Epithelial cell of proximal tubule (primary cell): ENCODE results near the gene MXRA7. TPM values are rescaled to one million over a fixed set of nuclear protein-coding genes. Genes with fewer than 3 reads are reported as not detected.

Experiments
- DNase-seq: peaks from one replicate; pipeline ENCODE4 v3.0.0-alpha.2; 2011; ENCODE audit warnings: low read depth
- H3K4me3 ChIP-seq: 2 replicates; pipeline ENCODE4 v1.5.1; 2011; ENCODE audit warnings: low read depth, mild to moderate bottlenecking, low read length
- CTCF ChIP-seq: conservative IDR thresholded peaks from 2 replicates; pipeline ENCODE4 v1.5.1; 2012; ENCODE audit warnings: low read depth, mild to moderate bottlenecking, low read length
- total RNA-seq: library from RNA; depleted of rRNA; stranded (reverse); fragments of >200 nt; gene quantifications from 2 replicates; pipeline ENCODE4 v1.2.3, GENCODE V29; 2015

The MXRA7 gene
- total RNA-seq, 1 donor from 2014 or later, result 167 TPM

GRCh38 chr17:76687298-76688164, 23.2 kb downstream of the MXRA7 start:
- no peak for TF ChIP-seq CTCF
- no peak overlapping the region for H3K4me3 ChIP-seq
- no peak for DNase-seq

DNA sequence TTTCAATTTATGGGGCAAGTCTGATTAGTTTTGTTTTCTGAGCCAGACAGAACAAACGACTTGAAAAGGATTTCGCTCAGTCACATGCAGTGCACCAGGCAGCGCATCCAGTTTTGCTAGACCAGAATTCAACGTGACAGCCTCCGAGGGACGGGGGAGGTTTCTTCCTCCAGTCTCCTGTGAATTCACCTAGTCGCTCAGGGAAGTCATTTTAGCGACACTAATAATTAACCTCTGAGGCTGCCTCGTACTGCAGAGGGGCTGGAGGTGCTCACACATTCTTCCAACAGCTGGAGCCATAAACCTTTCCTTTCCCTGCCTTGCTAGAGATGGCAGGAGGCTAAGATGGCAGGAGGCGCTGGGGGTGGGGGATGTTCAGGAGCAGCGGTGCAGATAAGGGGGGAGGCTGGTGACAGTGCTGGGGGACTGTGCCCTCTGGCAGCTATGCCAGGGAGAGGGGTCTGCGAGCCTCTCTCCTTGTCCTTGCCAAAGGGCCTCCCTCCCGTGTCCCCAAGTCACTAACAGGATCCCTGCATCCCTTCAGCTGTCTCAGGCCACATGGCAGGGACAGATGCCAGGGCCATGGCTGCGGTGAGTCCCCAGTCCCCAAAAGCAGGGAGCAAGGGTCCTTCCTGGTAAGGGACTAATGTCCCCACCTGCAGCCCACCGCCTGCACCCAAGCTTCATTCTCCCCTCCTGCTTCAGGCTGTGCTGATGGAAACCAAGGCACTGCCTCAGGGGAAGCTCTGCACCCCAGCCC, 24.0 kb downstream of the MXRA7 start:
- no peak for TF ChIP-seq CTCF
- H3K4me3 ChIP-seq, result no peak overlapping the region
- no peak for DNase-seq

DNA sequence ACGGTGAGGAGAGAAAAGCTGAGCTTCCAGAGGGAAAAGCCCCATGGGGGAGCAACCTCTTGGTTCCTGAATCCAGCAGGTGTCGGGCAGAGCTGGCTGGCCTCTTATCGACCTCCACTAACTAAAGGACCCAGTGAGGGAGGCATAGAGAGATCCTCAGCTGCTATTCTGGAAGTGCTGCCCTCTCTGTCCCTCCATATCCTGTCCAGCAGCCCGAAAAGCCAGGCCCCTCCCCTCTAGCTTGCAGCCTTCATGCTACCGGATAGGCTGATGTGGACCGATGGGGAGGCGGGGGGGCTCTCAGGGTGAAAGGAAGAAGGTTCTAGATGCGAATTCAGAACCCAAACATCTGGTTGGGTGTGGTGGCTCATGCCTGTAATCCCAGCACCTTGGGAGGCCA, 24.9 kb downstream of the MXRA7 start:
- no peak for DNase-seq
- no peak overlapping the region for H3K4me3 ChIP-seq
- TF ChIP-seq CTCF, result no peak

DNA sequence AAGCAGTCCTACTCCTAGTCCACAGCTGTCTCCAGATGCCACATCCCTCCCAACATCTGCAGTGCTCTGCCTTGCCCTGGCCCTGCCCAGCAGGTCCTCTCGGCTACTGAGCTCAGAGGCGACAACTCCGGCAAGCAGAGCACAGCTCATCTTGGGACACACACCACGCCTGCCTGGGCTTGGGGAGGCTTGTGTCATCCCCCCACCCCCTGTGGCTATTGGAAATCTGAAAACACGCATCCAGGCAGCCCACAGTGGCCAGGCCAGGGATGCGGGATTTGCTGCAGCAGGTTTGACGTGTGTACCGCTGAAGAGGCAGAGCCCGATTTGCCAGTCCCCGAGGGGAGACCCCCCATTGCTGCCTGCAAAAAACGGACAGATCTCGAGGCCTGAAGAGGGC, 25.4 kb downstream of the MXRA7 start:
- no peak overlapping the region for H3K4me3 ChIP-seq
- no peak for DNase-seq
- no peak for TF ChIP-seq CTCF

- no peak for TF ChIP-seq CTCF
- DNase-seq, result no peak
- no peak overlapping the region for H3K4me3 ChIP-seq
These were observed 26.0 kb downstream of the MXRA7 start for GRCh38 chr17:76684756-76685155.

GRCh38 chr17:76683921-76684745, 26.6 kb downstream of the MXRA7 start:
- H3K4me3 ChIP-seq, result no peak overlapping the region
- TF ChIP-seq CTCF, result no peak
- no peak for DNase-seq
